Activated naive CD8-positive, alpha-beta T cell treated with anti-CD3 and anti-CD28 coated beads for 36 hours (primary cell): ENCODE data around the gene AKT3. TPM values are rescaled to one million over a fixed set of nuclear protein-coding genes. Genes with fewer than 3 reads are reported as not detected.
A peak's percentile ranks its signal among the peaks of the same experiment; 100 is the strongest.

Source experiments
- DNase-seq: peaks from one replicate; pipeline ENCODE4 v3.0.0; 2021
- H3K27ac Mint-ChIP-seq: one replicate; pipeline ENCODE4 v1.8.0; 2022; ENCODE audit warnings: mild to moderate bottlenecking, moderate library complexity, mixed read lengths
- H3K27me3 Mint-ChIP-seq: one replicate; pipeline ENCODE4 v1.8.0; 2022; ENCODE audit warnings: mild to moderate bottlenecking, mixed read lengths
- H3K36me3 Mint-ChIP-seq: one replicate; pipeline ENCODE4 v1.8.0; 2021; ENCODE audit warnings: mild to moderate bottlenecking, mixed read lengths
- H3K4me1 Mint-ChIP-seq: one replicate; pipeline ENCODE4 v1.8.0; 2021; ENCODE audit warnings: mixed read lengths
- H3K4me3 Mint-ChIP-seq: one replicate; pipeline ENCODE4 v1.8.0; 2022; ENCODE audit warnings: mild to moderate bottlenecking, moderate library complexity, mixed read lengths
- H3K9me3 Mint-ChIP-seq: one replicate; pipeline ENCODE4 v1.8.0; 2022; ENCODE audit warnings: mixed read lengths
- total RNA-seq, 2 experiments: library from RNA; stranded (reverse); gene quantifications; one replicate each; pipeline ENCODE4 v1.2.3, GENCODE V29; 2021

Gene AKT3
- total RNA-seq, 2 experiments from 2014 or later: 19.1 to 21.5 TPM

GRCh38 chr1:243482141-243483022 is 367.7 kb downstream of the AKT3 start:
- Mint-ChIP-seq H3K27ac (peak overlapping the region; percentile 38), H3K27me3 (no peaks in the 10 kb centered on the region), H3K36me3 (peaks cover under 1% of the 10 kb centered on the region), H3K9me3 (peaks cover 3% of the 10 kb centered on the region), H3K4me1 (peaks cover 9% of the 10 kb centered on the region), H3K4me3 (peak overlapping the region; percentile 68)
- DNase-seq: no peak

- Mint-ChIP-seq H3K4me1 (peaks cover 9% of the 10 kb centered on the region), H3K36me3 (peaks cover 3% of the 10 kb centered on the region), H3K27me3 (no peaks in the 10 kb centered on the region), H3K9me3 (peaks cover 3% of the 10 kb centered on the region), H3K4me3 (no peak overlapping the region), H3K27ac (no peak overlapping the region)
- DNase-seq: no peak
Measured at GRCh38 chr1:243481101-243481500, 368.9 kb downstream of the AKT3 start.

- H3K36me3 Mint-ChIP-seq: peaks cover 4% of the 10 kb centered on the region
- H3K4me3 Mint-ChIP-seq: no peak overlapping the region
Measured at GRCh38 chr1:243477731-243478290, 372.2 kb downstream of the AKT3 start.

GRCh38 chr1:243475966-243476365 is 374.1 kb downstream of the AKT3 start:
- H3K27me3 Mint-ChIP-seq: no peaks in the 10 kb centered on the region

More at GRCh38 chr1:243477731-243478290, 372.2 kb downstream of the AKT3 start:
- H3K27me3 Mint-ChIP-seq: no peaks in the 10 kb centered on the region
- H3K27ac Mint-ChIP-seq: no peak overlapping the region
- H3K9me3 Mint-ChIP-seq: peaks cover 3% of the 10 kb centered on the region
- H3K4me1 Mint-ChIP-seq: peaks cover 14% of the 10 kb centered on the region
- DNase-seq: no peak

DNA sequence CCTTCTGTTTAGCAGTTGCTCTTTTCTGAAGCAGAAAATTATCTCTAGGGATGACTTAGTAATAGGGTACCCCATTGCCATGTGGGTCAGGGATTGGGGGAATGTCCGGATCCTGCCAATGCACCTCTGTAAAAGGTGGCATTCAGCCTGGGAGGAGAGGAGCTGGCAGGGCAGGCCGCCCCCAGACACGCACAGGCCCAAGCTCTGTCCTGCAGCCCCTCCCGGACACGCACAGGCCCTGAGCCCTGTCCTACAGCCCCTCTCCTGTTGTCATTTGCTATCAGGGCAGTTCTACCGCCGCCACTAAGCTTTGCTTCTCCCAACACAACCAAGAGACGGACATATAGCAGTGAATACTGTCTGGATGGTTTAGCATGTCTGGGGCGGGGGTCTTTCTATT is 375.1 kb downstream of the AKT3 start:
- no peak overlapping the region for H3K27ac Mint-ChIP-seq
- H3K4me1 Mint-ChIP-seq: peaks cover 5% of the 10 kb centered on the region
- peaks cover 7% of the 10 kb centered on the region for H3K36me3 Mint-ChIP-seq
- DNase-seq: no peak
- no peak overlapping the region for H3K4me3 Mint-ChIP-seq
- H3K27me3 Mint-ChIP-seq: no peaks in the 10 kb centered on the region
- H3K9me3 Mint-ChIP-seq: peaks cover under 1% of the 10 kb centered on the region

More at GRCh38 chr1:243475966-243476365, 374.1 kb downstream of the AKT3 start:
- H3K4me1 Mint-ChIP-seq: peaks cover 5% of the 10 kb centered on the region
- H3K4me3 Mint-ChIP-seq: no peak overlapping the region
- peaks cover 4% of the 10 kb centered on the region for H3K36me3 Mint-ChIP-seq
- DNase-seq: no peak
- no peak overlapping the region for H3K27ac Mint-ChIP-seq
- peaks cover 3% of the 10 kb centered on the region for H3K9me3 Mint-ChIP-seq

DNA sequence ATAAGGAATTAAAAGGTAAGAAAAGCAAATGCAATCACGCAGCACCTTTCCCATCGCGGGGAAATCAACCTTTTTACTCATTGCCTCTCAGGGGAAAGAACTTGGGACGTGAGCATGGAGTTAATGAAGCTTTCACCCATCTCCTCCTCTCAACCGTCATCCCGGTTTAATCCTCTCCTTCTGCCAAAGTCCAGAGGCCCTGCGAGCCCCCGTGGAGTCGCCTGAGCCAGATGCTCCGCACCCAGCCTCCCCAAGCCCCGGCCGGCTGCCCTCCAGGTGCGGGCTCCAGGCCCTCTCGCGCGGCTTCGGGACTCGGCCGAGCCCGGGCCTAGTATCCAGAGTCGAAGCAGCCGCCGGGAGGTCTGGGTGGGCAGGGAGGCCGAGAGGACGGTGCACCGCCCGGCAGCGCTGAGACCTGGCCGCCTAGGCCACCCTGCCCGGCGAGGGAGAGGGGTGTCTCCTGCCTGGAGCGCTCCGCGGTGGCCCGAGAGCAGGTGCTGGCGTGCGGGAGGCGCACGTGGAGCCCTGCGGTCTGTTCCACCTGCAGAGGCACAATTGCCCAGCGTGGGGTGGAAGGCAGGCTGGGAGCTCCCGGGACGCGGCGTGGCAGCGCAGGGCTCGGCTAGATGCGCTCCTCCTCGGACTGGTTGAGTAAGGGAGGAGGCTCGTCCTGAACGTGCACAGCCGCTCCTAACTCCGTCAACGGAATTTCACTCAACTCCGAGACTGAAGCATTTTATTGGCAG is 375.7 kb downstream of the AKT3 start:
- no peak for DNase-seq
- no peaks in the 10 kb centered on the region for H3K9me3 Mint-ChIP-seq
- peaks cover 5% of the 10 kb centered on the region for H3K4me1 Mint-ChIP-seq
- no peak overlapping the region for H3K4me3 Mint-ChIP-seq
- no peak overlapping the region for H3K27ac Mint-ChIP-seq
- H3K27me3 Mint-ChIP-seq: no peaks in the 10 kb centered on the region
- H3K36me3 Mint-ChIP-seq: peaks cover 7% of the 10 kb centered on the region

DNA sequence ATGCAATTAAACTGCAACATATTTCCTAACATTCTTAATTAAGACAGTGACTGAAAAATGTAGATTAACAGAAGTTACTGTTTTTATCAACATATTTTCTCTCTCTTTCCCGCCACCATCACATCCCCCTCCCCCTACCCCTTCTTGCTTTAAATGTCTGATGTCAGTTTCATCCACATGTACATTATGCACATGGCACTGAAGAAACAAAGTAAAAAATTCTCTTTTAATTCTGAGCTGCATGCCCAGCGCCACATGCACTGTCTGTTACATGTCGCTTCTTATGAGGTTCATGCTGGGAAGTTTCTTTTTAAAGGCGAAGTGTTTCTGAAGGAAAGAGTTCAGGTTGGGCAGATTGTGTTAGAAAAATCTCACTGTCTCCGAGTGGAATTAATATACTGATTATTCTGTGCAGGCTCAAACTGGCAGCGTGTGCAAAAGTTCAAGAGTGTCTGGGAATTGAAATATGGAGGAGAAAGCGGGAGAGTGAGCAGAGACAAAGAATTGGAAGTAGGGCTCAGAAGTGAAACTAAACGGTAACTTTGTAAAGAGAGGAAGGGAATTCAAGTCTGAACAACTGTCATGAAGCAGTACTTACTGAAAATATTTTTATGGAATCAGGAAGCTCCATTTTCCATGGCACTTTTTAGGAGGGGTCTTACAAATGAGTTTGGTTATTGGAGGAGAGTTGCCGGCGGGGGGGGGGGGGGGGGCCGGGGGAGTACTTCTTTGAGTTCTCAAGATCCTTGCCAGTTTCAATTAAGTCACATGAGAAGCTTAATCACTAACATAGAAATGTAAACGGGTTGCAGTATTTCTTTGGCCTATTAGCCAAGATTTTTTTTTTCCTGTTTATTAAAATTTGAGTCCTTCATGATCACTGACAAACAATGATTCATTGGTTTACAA is 376.6 kb downstream of the AKT3 start:
- H3K27me3 Mint-ChIP-seq: no peaks in the 10 kb centered on the region
- no peak for DNase-seq
- H3K27ac Mint-ChIP-seq: peak overlapping the region; percentile 9
- H3K36me3 Mint-ChIP-seq: peaks cover 7% of the 10 kb centered on the region
- peak overlapping the region; percentile 63 for H3K4me3 Mint-ChIP-seq
- no peaks in the 10 kb centered on the region for H3K9me3 Mint-ChIP-seq
- H3K4me1 Mint-ChIP-seq: peaks cover 5% of the 10 kb centered on the region

GRCh38 chr1:243471754-243472745 is 378.0 kb downstream of the AKT3 start:
- Mint-ChIP-seq H3K27ac (no peak overlapping the region), H3K27me3 (no peaks in the 10 kb centered on the region), H3K4me3 (no peak overlapping the region), H3K36me3 (peaks cover 4% of the 10 kb centered on the region), H3K9me3 (no peaks in the 10 kb centered on the region), H3K4me1 (peaks cover 5% of the 10 kb centered on the region)
- DNase-seq: no peak

DNA sequence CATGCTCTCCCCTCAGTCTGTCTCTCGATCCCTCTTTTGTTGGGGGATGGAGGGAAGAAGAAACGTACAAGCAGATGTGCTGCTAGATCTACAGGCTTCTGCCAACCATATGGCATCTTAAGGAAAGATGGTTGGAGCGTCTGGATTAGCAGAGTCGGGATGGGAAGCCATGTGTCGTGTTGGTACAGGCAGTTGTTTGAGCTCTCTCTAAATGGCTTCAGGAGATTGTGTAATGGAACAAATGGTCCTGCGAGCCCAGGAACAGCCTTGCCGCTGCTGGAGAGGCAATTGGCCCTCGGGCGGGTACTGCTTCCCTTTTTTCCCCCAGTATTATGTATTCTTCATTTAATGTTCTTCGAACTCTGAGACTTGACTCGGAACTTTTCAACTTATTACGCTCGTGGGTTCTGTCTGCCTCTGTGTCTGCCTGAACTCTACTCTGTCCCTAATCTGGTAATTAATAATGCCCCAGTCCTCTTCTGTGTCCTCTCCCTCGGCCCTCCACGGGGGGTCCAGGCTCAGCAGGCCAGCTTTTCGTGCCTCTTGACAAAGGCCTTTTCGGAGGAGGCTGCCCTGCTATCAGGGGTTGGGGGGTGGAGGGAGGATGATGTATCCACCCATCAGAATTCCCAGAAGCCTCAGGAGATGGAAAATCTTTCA is 378.9 kb downstream of the AKT3 start:
- peaks cover 5% of the 10 kb centered on the region for H3K4me1 Mint-ChIP-seq
- H3K9me3 Mint-ChIP-seq: no peaks in the 10 kb centered on the region
- H3K4me3 Mint-ChIP-seq: no peak overlapping the region
- no peak overlapping the region for H3K27ac Mint-ChIP-seq
- no peaks in the 10 kb centered on the region for H3K27me3 Mint-ChIP-seq
- no peak for DNase-seq
- H3K36me3 Mint-ChIP-seq: peaks cover 4% of the 10 kb centered on the region

DNA sequence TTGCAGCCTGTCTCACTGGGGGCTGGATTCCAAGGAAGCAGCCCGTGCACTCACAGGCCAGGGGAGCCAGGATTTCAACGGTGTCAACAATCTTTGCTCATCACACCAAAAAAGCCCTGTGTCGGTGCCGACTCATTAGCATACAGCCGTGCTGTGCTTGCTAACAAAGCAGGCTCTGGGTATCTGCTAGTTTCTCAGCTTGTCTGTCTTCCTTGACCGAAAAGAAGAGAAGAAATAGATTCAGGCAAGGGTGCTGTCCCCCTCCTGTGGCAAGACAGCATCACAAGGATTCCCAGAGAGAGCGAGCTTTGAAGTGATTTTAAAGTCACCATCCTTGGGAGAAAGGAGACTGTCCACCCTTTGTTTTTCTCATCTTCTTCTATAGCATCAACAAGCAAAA is 379.5 kb downstream of the AKT3 start:
- Mint-ChIP-seq H3K27ac (no peak overlapping the region), H3K27me3 (no peaks in the 10 kb centered on the region), H3K36me3 (peaks cover 4% of the 10 kb centered on the region), H3K4me1 (peaks cover 5% of the 10 kb centered on the region), H3K4me3 (no peak overlapping the region), H3K9me3 (no peaks in the 10 kb centered on the region)
- no peak for DNase-seq

- Mint-ChIP-seq H3K27me3 (no peaks in the 10 kb centered on the region), H3K36me3 (peaks cover 6% of the 10 kb centered on the region), H3K27ac (no peak overlapping the region), H3K9me3 (no peaks in the 10 kb centered on the region), H3K4me3 (no peak overlapping the region), H3K4me1 (peaks cover 5% of the 10 kb centered on the region)
- DNase-seq: no peak
Measured at GRCh38 chr1:243469497-243469896, 380.5 kb downstream of the AKT3 start.

DNA sequence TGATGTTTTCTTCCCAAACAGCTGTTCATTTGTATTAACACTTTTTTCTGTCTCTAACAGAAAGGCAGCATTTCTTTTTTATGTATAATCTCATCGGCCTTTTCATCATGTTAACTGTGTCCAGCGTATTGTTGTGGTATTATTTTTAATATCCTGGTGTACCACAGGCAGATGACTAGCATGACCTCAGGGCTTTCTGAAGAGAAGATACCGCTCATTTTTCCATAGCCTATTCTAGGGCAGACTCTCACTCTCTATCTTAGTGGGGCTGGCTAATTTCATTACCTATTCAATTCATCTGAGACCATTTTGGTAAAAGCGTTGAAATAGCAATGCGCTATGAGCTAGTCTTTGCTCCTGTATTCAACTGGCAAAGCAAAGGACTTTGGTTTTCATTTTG is 384.3 kb downstream of the AKT3 start:
- Mint-ChIP-seq H3K4me1 (no peaks in the 10 kb centered on the region), H3K9me3 (no peaks in the 10 kb centered on the region), H3K27ac (no peak overlapping the region), H3K36me3 (peaks cover 5% of the 10 kb centered on the region), H3K27me3 (no peaks in the 10 kb centered on the region), H3K4me3 (no peak overlapping the region)
- no peak for DNase-seq

- Mint-ChIP-seq H3K27ac (no peak overlapping the region), H3K4me3 (no peak overlapping the region), H3K4me1 (no peaks in the 10 kb centered on the region), H3K27me3 (no peaks in the 10 kb centered on the region), H3K36me3 (peaks cover 2% of the 10 kb centered on the region), H3K9me3 (no peaks in the 10 kb centered on the region)
- no peak for DNase-seq
Measured at GRCh38 chr1:243465081-243465480, 385.0 kb downstream of the AKT3 start.
